NCI-H2029 (cell line): ENCODE data around the gene TMEM272.

Source experiments
- DNase-seq: peaks from one replicate; lab custom pipeline; 2025; lab: John Stamatoyannopoulos, UW

TMEM272 gene

DNA sequence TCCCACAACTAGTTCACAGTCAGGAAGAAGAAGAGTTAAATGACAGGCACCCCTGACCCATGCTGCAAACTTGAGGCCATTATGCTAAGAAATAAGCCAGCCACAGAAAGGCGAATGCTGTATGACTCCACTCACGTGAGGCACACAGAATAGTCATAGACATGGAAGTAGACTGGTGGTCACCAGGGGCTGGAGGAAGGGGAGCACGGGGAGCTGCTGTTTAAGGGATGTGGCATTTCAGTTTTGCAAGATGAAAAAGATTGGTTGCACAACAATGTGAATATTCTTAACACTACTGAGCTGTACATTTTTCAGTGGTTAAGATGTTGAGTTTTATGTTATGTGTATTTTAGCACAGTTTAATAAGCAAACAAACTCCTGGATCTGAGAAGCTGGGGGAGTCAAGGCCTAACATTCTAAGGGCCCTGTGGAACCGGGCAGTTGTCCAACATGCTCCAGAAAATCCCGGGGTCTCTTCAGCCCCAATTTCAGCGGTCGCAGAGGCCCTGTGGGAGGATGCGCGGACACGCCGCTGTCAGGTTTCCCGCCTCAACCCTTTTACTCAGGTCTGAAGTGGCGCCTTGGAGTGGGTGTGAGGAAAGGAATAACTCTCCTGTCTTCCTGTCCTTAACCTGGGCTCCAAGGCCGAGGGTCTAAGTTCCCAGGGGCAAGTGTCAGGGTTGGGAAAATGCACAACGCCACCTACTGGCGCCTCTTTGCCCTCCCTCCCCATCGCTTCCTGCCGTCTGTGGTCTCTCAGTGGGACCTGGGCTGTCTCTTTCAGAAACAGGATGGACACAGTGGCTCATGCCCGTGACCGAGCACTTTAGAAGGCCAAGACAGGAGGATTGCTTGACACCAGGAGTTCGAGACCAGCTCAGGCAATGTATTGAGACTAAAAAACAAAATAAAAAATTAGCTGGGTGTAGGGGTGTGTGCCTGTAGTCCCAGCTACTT lies 4.4 kb upstream of the TMEM272 start:
- DNase-seq: no peak

GRCh38 chr13:51848674-51849073 lies 3.7 kb upstream of the TMEM272 start:
- DNase-seq: no peak

DNA sequence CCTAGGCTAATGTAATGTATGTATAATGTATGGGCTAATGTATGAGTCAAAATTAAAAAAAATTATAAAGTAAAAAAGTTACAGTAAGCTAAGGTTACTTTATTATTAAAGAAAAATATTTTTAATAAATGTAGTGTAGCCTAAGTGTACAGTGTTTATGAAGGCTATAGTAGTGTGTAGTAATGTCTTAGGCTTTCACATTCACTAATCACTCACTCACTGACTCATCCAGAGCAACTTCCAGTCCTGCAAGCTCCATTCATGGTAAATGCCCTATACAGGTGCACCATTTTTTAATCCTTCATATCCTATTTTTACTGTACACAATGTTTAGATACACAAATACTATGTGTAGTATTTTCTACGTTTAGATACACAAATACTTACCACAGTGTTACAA lies 1.8 kb upstream of the TMEM272 start:
- DNase-seq: no peak

- no peak for DNase-seq
Measured at GRCh38 chr13:51845574-51846318, 769 bp upstream of the TMEM272 start.

DNA sequence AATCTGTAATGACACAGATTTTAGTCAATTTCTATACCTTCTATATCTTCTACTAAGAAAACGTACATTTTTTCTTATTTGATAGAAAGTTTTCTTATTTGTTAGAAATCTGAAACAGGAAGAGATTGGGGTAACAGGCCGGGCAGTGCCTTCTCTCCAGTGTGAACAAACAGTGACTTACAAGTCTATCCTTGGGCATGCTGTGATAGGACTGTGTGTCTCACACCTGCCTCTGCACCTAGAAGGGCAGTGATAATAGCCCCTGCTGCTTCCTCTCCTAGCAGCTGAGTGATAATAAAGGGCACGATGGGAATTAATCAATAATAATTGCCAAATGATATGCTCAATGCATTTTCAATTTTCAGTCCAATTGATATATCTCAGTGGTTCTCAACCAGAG lies 1.4 kb downstream of the TMEM272 start:
- no peak for DNase-seq

- DNase-seq: no peak
Measured at GRCh38 chr13:51841732-51842131, 3.2 kb downstream of the TMEM272 start.

DNA sequence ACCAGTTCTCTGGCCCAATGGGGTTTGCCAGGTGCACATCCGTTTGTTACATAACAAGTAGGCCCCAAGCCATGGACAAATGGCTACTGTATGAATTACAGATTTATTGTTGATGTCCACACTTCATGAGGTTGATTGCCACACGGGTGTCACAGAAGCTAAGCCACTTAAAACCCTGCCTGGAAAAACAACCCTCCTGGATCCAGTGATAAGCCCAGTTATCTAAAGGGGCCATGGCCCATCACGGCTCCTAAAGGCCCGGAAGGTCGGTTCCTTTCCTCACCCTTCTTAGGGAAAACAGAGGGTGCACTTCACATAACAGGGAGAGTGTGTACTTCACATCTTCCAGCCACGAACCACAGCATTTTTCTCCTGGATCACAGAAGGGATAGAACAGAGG lies 4.1 kb downstream of the TMEM272 start:
- no peak for DNase-seq

- DNase-seq: no peak
Measured at GRCh38 chr13:51839711-51840540, 5.1 kb downstream of the TMEM272 start.

- DNase-seq: no peak
Measured at GRCh38 chr13:51838240-51838846, 6.6 kb downstream of the TMEM272 start.

DNA sequence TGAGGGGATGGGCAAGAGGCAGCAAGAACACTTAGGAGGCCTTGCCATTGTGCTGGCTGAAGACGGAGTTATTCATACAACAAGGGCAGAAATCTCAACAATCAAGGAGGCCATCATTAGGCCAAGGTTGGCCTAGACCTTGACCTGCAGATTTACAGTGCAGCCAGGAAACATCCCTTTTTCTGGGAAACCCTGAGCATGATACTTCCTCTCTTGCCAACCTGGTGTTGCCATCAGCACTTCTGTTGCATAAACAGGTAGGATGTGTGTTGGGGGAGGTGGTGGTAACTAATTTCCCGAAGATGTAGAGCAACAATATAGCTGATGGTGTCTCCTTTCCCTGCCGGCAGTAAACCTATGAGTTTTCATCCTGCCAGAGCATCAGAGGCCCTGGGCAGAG lies 8.0 kb downstream of the TMEM272 start:
- DNase-seq: no peak

GRCh38 chr13:51834581-51835171 lies 10.3 kb downstream of the TMEM272 start:
- DNase-seq: no peak

- DNase-seq: no peak
Measured at GRCh38 chr13:51833980-51834379, 11.0 kb downstream of the TMEM272 start.

- DNase-seq: no peak
Measured at GRCh38 chr13:51832471-51833152, 12.4 kb downstream of the TMEM272 start.

GRCh38 chr13:51831519-51831918 lies 13.5 kb downstream of the TMEM272 start:
- DNase-seq: no peak

DNA sequence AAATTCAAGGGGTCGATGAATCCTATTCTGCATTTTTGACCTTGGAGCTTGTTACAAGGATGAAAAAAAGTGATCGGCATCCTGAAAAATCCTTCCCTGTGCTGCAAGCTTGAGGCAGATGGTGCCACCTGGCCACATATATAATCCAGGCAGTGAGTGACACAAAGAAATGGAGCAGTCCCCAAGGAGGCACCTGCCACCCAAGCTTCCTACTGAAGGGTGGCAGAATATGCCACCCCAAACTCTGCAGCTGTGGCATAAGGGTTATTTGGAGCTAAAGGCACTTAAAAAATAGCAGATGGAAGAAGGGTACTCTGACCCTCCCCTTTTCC lies 15.4 kb downstream of the TMEM272 start:
- no peak for DNase-seq

DNA sequence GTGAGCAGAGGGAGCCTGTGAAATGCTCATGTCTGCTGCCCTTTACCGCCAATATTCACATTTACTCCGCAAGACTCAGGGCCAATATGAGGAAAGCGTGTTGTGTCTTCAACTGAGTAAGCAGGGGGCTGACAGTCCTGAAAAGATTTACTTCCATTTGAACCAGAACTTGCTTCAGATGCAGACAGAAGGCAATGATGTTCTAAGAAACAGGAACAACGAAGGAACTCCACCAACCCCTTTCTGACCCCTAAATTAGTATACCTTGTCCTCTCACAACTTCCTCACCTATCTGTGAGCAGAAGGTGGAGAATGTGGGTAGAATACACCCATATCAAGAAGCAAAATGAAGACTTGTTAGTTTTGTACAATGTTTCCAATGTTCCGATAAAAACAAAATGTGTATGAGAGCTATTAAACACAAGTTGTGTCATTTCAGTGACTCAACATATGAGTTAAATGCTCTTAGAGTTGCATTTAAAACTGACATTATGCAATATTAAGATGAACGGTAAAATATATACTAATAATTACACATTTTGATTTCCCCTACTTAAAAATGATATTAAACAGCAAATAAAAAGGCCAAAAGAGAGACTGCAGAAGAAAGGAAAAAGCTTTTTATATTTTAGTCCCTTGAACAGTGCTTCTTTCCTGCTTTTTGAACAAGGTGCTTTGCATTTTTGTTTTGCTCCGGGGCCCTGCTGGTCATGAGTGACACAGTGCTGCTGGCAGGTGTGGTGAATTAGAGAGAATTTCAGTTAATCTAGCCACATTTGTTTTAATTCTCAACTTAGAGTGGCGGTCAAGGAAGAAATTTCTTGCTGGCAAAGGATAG lies 16.0 kb downstream of the TMEM272 start:
- DNase-seq: no peak

DNA sequence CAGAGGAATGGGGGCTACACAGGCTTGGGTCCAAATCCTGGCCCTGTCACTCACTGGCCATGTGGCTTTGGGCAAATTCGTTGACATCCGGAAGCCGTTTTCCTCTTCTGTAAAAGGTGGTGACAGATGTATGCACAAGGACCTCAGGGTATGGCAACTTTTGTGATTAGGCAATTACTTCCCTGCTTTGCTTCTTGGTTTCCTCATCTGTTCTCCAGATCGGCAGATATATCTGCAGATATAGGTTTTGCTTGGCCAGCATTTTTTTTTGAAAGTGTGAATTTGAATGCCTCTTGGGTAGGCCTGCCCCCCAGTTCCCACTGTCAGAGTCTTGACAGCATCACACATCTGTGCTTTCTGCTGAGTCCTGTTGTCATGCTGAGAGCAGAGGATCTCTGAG lies 17.7 kb downstream of the TMEM272 start:
- DNase-seq: no peak

DNA sequence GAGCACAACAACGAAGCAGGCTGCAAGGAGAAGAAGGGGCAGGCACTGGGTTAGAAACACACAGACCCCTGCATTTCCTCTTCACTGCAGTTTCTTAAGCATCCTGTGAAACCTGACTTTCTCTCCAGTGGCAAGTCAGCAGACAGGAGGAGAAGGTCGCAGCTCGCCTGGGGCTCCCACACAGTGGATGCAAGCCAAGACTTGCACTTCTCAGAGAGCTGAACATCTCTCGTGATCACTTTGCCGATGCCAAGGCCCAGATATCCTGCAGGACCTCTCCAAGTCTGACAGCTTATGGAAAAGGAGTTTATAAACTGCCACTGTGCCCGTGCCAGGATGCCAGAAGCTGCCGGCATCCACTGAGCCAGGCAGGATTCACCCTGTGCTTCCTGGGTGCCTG lies 18.4 kb downstream of the TMEM272 start:
- DNase-seq: no peak

GRCh38 chr13:51825681-51826254 lies 19.2 kb downstream of the TMEM272 start:
- DNase-seq: no peak

DNA sequence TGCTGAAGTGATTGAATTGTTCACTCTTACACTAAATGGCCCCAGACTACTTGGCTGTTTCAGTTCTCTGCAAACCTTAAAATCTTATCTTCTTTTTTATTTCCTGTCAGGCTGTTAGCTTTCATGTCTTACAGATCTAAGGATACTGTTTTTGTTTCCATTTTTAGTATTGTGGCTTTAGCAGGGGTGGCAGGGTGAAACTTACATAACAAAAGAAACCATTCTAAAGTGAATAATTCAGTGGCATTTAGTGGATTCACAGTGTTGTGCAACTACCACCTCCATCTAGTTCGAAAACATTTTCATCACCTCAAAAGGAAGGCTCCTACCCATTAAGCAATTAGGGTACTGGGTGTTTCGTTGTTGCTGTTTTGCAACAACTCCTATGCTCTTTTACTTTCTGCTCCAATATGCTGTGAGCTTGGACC lies 19.8 kb downstream of the TMEM272 start:
- DNase-seq: no peak
